Measurements from ENCODE around the gene CFAP410.

- TF ChIP-seq, protein P1, sequence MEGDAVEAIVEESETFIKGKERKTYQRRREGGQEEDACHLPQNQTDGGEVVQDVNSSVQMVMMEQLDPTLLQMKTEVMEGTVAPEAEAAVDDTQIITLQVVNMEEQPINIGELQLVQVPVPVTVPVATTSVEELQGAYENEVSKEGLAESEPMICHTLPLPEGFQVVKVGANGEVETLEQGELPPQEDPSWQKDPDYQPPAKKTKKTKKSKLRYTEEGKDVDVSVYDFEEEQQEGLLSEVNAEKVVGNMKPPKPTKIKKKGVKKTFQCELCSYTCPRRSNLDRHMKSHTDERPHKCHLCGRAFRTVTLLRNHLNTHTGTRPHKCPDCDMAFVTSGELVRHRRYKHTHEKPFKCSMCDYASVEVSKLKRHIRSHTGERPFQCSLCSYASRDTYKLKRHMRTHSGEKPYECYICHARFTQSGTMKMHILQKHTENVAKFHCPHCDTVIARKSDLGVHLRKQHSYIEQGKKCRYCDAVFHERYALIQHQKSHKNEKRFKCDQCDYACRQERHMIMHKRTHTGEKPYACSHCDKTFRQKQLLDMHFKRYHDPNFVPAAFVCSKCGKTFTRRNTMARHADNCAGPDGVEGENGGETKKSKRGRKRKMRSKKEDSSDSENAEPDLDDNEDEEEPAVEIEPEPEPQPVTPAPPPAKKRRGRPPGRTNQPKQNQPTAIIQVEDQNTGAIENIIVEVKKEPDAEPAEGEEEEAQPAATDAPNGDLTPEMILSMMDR (IDR thresholded peaks at IDR 0.05; ENCODE audit: low read depth, low read length, poor library complexity, severe bottlenecking) = no peak
- TF ChIP-seq EZH2phosphoT487 (IDR thresholded peaks at IDR 0.05; ENCODE audit: borderline replicate concordance, low read length) = no peak
These were observed 35.6 kb upstream of the CFAP410 start for GRCh38 chr21:44374601-44375280.
